ENCODE measurements around the gene IQCE.
"Not testable (repeated sequence)": the region's sequence is repeated elsewhere in the genome, so short reads cannot be mapped to it uniquely, and the experiment has no call there.

The IQCE gene

DNA sequence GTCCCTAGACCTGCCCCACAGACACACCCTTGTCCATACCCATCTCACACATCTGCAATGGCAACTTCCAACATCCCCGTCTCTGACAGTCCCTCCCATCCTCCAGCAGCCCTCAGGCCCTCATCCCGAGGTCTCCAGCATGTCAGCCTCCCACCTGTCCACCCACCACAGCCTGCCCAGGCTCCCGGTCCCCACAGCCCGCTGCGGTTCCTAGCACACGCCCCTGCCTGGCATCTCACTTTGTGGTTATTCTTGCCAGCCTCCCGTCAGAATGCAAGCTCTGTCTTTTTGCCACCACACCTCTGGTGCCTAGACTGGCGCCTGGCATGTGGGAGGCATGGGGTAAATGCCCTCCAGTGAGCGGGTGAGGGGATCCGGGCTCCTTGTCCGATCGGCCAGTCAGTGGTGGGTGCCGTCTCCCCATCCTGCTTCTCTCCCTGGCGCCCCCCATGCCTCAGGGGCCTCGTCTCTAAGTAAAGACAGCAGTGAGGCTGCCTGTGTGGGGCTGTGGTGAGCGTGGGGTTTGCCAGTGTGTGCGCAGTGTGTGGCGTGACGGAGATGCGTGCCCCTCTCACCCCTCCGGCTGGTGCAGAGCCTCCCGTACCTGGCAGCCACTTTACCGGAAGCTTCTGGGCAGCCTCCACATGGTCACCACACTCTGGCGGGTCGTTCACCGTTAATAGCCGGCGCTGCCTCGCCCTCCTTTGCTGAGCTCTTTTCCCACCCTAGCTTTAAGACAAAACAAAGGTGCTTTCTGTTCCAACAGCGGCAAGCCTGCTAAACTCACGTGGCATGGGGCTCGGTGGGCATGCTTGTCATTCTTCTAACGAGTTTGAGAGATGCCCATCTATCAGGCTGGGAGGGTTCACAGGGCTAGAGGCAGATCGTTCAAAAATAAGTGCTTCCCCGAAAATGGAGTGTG, 44.5 kb downstream of the IQCE start:
- Histone ChIP-seq H3K4me1 (ENCODE audit: control insufficient read depth, insufficient read depth, low read length) (peaks cover 18% of the 10 kb centered on the region), H3K36me3 (ENCODE audit: control insufficient read depth, insufficient read depth, low read length) (peaks cover 8% of the 10 kb centered on the region), H3K27me3 (ENCODE audit: control insufficient read depth, insufficient read depth, low read length, poor library complexity, severe bottlenecking) (no peaks in the 10 kb centered on the region), H3K9me3 (ENCODE audit: control insufficient read depth, low read length) (no peaks in the 10 kb centered on the region), H3K27ac (ENCODE audit: insufficient read depth, low read depth, low read length, poor library complexity, severe bottlenecking) (no peak overlapping the region), H3K4me3 (ENCODE audit: insufficient read depth, low read depth, low read length) (no peak overlapping the region)
- 91% methylated on average over 35 of the region's 35 CpGs for WGBS, 2 experiments

DNA sequence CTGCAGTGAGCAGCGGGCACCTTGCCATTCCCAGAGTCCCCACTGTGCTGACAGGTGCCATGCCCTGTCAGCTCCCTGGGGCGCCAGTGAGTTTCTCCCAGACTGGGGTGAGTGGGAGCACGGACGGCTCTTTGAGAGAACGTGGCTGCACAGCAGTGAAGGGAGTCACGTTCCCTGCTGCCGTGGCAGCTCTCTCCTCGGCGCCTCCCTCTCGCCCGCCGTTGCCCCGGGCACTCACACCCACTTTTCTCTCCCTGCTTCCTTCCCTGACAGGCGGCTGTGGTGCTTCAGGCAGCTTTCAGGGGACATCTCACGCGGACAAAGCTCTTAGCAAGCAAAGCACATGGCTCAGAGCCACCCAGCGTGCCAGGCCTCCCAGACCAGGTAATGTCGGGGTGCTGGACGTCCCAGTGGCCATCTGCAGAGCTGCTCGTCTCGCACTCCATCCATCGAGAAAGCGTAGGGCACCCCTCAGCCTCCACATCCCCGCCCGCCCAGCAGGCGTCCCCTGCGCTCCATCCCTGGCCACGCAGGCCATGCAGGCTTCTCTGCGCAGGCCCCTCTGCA, 45.9 kb downstream of the IQCE start:
- Histone ChIP-seq H3K4me3 (ENCODE audit: insufficient read depth, low read depth, low read length) (no peak overlapping the region), H3K27ac (ENCODE audit: insufficient read depth, low read depth, low read length, poor library complexity, severe bottlenecking) (no peak overlapping the region), H3K27me3 (ENCODE audit: control insufficient read depth, insufficient read depth, low read length, poor library complexity, severe bottlenecking) (no peaks in the 10 kb centered on the region), H3K36me3 (ENCODE audit: control insufficient read depth, insufficient read depth, low read length) (no peaks in the 10 kb centered on the region), H3K4me1 (ENCODE audit: control insufficient read depth, insufficient read depth, low read length) (peaks cover 22% of the 10 kb centered on the region), H3K9me3 (ENCODE audit: control insufficient read depth, low read length) (no peaks in the 10 kb centered on the region)
- WGBS, 2 experiments, result 92% methylated on average over 29 of the region's 29 CpGs

DNA sequence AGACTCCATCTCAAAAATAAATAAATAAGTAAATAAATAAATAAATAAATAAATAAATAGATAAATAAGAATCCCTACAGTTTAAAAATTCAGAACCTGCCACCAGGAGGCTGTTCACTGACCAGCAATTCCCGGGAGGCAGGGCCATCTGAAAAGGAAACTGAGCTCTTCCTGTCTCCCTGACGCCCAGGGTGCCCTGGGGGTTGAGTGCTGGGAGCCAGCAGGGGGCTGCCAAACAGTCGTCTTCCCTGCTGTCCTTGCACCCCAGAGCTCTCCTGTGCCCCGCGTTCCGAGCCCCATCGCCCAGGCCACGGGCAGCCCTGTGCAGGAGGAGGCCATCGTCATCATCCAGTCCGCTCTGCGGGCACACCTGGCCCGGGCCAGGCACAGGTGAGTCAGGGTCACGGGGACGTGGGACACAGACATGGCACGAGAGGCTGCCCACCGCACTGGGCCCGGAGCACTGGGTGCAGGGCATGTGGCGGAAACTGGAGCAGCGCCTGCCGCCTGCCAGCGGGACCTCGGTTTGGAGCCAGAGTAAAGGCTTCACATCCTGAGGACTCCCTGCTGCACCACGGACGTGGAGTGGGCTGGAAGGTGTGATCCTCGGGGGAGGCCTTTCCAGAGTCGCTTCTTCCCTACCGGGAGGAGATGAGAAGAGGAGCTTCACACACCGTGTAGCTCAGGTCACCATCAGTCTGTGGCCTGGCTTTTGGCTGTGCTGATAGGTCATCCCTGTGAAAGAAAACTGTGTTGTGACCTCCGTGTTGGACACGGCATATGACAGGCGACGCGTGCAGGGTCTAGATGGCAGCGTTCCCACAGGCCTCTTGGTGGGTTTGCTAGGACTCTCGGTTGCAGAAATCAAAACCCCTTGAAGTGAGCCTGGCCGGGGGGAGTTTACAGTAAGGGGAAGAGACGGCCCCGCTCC, 47.1 kb downstream of the IQCE start:
- no peaks in the 10 kb centered on the region for H3K36me3 ChIP-seq (ENCODE audit: control insufficient read depth, insufficient read depth, low read length)
- no peaks in the 10 kb centered on the region for H3K9me3 ChIP-seq (ENCODE audit: control insufficient read depth, low read length)
- peaks cover 25% of the 10 kb centered on the region for H3K4me1 ChIP-seq (ENCODE audit: control insufficient read depth, insufficient read depth, low read length)
- no peak overlapping the region for H3K4me3 ChIP-seq (ENCODE audit: insufficient read depth, low read depth, low read length)
- H3K27ac ChIP-seq (ENCODE audit: insufficient read depth, low read depth, low read length, poor library complexity, severe bottlenecking), result no peak overlapping the region
- 92 to 93% methylated on average over 38 of the region's 38 CpGs for WGBS, 2 experiments
- H3K27me3 ChIP-seq (ENCODE audit: control insufficient read depth, insufficient read depth, low read length, poor library complexity, severe bottlenecking), result no peaks in the 10 kb centered on the region

DNA sequence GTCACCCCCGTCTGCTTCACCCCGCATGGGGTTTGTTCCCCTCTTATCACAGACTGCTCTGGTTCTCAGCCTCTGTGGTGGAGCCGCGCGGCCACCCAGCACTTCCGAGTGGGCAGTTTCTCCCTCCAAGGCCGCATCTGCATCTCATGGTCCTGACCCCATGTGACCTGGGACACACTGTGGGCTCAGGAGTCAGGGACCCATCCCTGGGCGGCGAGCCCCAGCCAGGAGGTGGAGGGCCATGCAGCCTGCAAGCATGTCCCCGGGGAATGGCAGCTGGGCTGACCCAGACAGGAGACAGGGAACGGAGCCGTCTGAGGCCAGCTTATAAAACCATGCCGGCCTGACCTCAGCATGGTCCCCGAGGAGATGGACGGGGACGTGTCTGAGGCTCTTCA, 47.8 kb downstream of the IQCE start:
- Histone ChIP-seq H3K4me1 (ENCODE audit: control insufficient read depth, insufficient read depth, low read length) (peaks cover 30% of the 10 kb centered on the region), H3K27ac (ENCODE audit: insufficient read depth, low read depth, low read length, poor library complexity, severe bottlenecking) (no peak overlapping the region), H3K9me3 (ENCODE audit: control insufficient read depth, low read length) (no peaks in the 10 kb centered on the region), H3K4me3 (ENCODE audit: insufficient read depth, low read depth, low read length) (no peak overlapping the region), H3K36me3 (ENCODE audit: control insufficient read depth, insufficient read depth, low read length) (no peaks in the 10 kb centered on the region), H3K27me3 (ENCODE audit: control insufficient read depth, insufficient read depth, low read length, poor library complexity, severe bottlenecking) (no peaks in the 10 kb centered on the region)
- 92% methylated on average over 16 of the region's 16 CpGs for WGBS, 2 experiments

DNA sequence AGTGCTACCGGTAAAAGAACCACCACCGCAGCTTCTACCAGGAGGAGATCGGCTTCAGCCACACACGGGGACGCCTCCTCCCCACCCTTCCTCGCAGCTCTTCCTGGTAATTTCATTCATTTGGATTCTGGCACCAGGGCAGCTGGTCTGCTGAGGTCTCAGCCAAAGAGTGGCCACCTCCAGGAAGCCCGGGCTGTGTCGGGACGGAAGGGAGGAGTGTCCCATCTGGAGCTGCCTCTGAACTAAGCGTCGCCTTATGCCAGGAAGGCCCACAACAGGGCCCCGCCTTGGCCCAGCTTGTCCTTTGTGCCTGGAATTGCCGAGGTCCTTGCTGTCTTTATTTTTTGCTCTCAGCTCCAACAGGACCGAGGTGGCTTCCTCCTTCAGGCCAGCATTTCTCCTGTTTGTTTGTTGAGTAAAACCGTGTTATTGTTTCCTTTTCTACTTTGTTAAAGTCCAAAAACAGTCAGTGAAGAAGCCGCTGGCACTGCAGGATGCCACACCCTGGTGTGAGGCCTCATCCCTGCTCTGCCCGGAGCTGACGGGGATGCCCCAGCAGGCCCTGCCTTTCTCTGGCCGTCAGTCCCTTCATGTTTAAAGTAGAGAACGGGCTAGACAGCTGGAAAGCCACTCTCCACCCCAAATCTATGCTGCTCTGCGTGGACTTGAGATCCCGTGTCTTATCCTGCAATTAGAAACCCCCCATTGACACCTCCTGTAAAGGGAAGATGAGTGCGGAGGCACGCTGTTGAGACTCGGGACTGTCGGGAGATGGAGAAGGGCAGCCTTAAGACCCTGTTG, 48.5 kb downstream of the IQCE start:
- no peak overlapping the region for H3K4me3 ChIP-seq (ENCODE audit: insufficient read depth, low read depth, low read length)
- H3K4me1 ChIP-seq (ENCODE audit: control insufficient read depth, insufficient read depth, low read length), result peaks cover 30% of the 10 kb centered on the region
- 57 to 65% methylated on average over 26 of the region's 26 CpGs for WGBS, 2 experiments
- no peaks in the 10 kb centered on the region for H3K9me3 ChIP-seq (ENCODE audit: control insufficient read depth, low read length)
- no peak overlapping the region for H3K27ac ChIP-seq (ENCODE audit: insufficient read depth, low read depth, low read length, poor library complexity, severe bottlenecking)
- no peaks in the 10 kb centered on the region for H3K36me3 ChIP-seq (ENCODE audit: control insufficient read depth, insufficient read depth, low read length)
- H3K27me3 ChIP-seq (ENCODE audit: control insufficient read depth, insufficient read depth, low read length, poor library complexity, severe bottlenecking), result no peaks in the 10 kb centered on the region

DNA sequence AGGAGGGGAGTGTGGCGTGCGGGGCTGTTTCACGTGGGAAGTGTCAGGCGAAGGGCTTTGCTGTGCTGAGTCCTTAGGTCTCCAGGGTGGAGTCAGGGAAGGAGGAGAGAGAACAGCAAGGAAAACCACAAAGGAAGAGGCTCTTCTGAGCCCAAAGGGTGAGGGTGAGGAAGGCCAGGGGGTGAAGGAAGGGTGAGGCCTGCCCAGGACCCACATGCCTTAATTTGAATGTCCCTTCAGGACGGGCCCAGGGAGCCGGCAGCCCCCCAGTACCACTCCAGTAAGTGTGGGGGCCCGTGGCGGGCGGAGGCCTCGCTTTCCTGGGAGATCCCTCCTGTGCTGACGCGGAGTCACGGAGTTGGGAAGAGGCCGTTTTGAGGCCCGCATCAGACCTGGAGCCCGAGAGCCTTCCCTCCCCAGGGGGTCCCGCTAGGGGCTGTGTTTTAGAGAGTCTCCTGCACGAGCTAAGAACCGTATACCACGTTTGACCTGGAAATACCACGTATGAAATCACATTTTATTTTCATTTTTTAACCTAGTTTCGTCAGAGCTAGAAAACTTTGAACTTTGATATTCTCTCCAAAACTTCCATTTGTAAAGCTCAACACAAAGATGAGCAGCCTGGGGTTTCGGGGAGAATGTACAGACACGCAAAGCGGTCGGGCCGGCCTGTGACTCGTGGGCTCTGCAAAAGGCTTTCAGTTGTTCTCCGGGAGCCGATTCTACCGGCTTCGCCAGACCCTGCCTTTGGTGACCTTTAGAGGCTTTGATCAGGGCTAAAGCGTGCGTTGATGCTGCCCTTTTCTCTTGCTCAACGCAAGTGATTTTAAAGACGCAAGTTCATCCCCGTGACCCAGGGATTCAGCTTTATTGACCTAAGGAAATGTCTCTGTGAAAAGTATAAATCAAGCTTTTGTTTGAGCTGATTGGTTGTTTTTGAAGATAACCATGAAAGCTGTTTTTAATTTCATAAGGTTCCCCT, 49.4 kb downstream of the IQCE start:
- Histone ChIP-seq H3K27ac (ENCODE audit: insufficient read depth, low read depth, low read length, poor library complexity, severe bottlenecking) (peak overlapping the region; percentile 16), H3K36me3 (ENCODE audit: control insufficient read depth, insufficient read depth, low read length) (no peaks in the 10 kb centered on the region), H3K4me3 (ENCODE audit: insufficient read depth, low read depth, low read length) (no peak overlapping the region), H3K27me3 (ENCODE audit: control insufficient read depth, insufficient read depth, low read length, poor library complexity, severe bottlenecking) (no peaks in the 10 kb centered on the region), H3K9me3 (ENCODE audit: control insufficient read depth, low read length) (no peaks in the 10 kb centered on the region), H3K4me1 (ENCODE audit: control insufficient read depth, insufficient read depth, low read length) (peaks cover 30% of the 10 kb centered on the region)
- WGBS, 2 experiments, result 86% methylated on average over 37 of the region's 37 CpGs

DNA sequence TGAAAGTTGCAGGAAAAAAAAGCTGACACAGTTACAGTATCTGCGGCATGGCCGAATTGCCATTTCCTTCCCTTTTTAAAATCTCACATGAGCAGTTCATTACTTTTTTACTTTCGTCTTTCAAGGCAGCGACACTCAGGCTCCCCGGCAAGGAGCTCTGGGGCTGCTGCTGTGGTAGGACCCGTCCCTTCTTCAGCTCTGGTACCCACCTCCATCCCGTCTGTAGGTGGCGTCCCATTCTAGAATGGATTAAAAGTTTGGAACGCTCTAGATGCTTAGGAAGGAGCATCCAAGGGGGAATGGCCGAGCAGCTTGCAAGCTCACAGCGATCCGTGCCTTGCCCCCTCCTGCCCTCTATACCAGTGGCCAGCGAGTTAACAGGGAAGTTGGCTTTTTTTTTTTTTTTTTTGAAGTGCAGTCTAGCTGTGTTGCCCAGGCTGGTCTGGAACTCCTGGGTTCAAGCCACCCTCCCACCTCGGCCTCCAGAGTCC, 50.2 kb downstream of the IQCE start:
- Histone ChIP-seq H3K9me3 (ENCODE audit: control insufficient read depth, low read length) (no peaks in the 10 kb centered on the region), H3K4me1 (ENCODE audit: control insufficient read depth, insufficient read depth, low read length) (peaks cover 30% of the 10 kb centered on the region)
- 68 to 74% methylated on average over 14 of the region's 14 CpGs for WGBS, 2 experiments

DNA sequence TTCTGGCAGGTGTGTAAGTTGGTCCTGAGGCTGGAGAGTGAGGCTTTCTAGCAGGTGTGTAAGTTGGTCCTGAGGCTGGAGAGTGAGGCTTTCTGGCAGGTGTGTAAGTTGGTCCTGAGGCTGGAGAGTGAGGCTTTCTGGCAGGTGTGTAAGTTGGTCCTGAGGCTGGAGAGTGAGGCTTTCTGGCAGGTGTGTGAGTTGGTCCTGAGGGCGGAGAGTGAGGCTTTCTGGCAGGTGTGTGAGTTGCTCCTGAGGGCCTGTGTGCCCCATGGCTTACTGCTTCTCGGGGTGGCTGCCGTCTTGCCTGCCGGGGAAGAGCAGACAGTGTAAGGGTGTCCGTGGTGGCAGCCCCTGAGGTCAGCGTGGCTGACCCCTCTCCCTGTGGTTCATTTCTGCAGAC, 50.9 kb downstream of the IQCE start:
- not testable (repeated sequence) for H3K36me3 ChIP-seq (ENCODE audit: control insufficient read depth, insufficient read depth, low read length); H3K27me3 ChIP-seq (ENCODE audit: control insufficient read depth, insufficient read depth, low read length, poor library complexity, severe bottlenecking); H3K4me3 ChIP-seq (ENCODE audit: insufficient read depth, low read depth, low read length); H3K27ac ChIP-seq (ENCODE audit: insufficient read depth, low read depth, low read length, poor library complexity, severe bottlenecking); H3K9me3 ChIP-seq (ENCODE audit: control insufficient read depth, low read length)
- 93 to 94% methylated on average over 6 of the region's 6 CpGs for WGBS, 2 experiments
- H3K4me1 ChIP-seq (ENCODE audit: control insufficient read depth, insufficient read depth, low read length), result peaks cover 30% of the 10 kb centered on the region

More for the DNA sequence above, 50.2 kb downstream of the IQCE start:
- Histone ChIP-seq H3K27ac (ENCODE audit: insufficient read depth, low read depth, low read length, poor library complexity, severe bottlenecking) (no peak overlapping the region), H3K36me3 (ENCODE audit: control insufficient read depth, insufficient read depth, low read length) (no peaks in the 10 kb centered on the region), H3K27me3 (ENCODE audit: control insufficient read depth, insufficient read depth, low read length, poor library complexity, severe bottlenecking) (no peaks in the 10 kb centered on the region), H3K4me3 (ENCODE audit: insufficient read depth, low read depth, low read length) (no peak overlapping the region)

DNA sequence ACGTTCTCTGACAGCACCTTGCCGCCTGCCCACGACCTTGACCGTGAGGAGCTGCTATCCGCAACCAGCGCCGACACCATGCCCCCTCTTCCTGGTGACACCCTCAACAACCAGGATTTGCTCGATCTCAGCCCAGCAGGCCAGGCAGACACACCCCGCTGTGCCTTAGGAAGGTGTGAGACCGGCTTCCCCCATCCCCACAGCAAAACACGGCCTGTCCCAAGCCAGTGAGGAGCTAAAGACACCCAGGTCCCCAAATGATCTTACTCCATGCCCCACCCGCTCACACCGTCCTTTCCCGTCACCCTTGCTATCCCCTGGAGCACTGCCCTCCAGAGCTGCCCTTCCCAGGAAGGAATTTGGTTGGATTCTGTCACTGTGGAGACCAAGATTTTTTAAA, 51.7 kb downstream of the IQCE start:
- H3K36me3 ChIP-seq (ENCODE audit: control insufficient read depth, insufficient read depth, low read length), result no peaks in the 10 kb centered on the region
- peaks cover 30% of the 10 kb centered on the region for H3K4me1 ChIP-seq (ENCODE audit: control insufficient read depth, insufficient read depth, low read length)
- H3K4me3 ChIP-seq (ENCODE audit: insufficient read depth, low read depth, low read length), result no peak overlapping the region
- no peaks in the 10 kb centered on the region for H3K27me3 ChIP-seq (ENCODE audit: control insufficient read depth, insufficient read depth, low read length, poor library complexity, severe bottlenecking)
- no peak overlapping the region for H3K27ac ChIP-seq (ENCODE audit: insufficient read depth, low read depth, low read length, poor library complexity, severe bottlenecking)
- WGBS, 2 experiments, result 82 to 87% methylated on average over 14 of the region's 14 CpGs
- no peaks in the 10 kb centered on the region for H3K9me3 ChIP-seq (ENCODE audit: control insufficient read depth, low read length)

Measured in ectodermal cell (in vitro differentiated cells).